CD4-positive, alpha-beta T cell treated with Interleukin-6 at 100 ng/mL for 8 hours (primary cell): Measurements from ENCODE around the gene DAD1.

Experiments
- DNase-seq: peaks from one replicate; pipeline ENCODE4 v3.0.0-alpha.2; 2020; ENCODE audit warnings: mixed read lengths, low spot score

DAD1 gene

DNA sequence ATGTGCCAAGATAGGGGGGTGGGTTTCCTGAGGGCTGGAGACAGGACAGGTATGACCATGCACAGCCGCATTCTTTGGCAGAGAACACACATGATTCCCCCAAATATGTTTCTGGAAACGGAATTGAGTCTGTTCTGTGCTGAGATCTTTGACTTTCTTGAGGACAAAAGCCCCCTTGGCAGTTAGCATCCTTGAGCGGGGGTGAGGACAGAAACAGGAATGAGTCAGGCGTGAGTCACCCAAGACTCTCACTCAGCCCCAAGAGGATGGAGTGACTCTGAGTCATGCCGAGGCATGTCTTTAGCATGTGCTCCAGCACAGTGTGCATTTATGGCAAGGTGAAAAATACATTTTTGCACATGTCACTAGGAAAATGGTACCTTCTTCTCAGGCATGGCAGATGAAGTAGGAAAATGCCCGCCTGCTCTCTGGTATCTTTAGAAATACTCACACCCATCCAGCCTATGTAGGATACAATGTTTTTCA, 52.1 kb downstream of the DAD1 start:
- DNase-seq = peak; percentile 85

GRCh38 chr14:22535916-22536315, 53.1 kb downstream of the DAD1 start:
- no peak for DNase-seq

DNA sequence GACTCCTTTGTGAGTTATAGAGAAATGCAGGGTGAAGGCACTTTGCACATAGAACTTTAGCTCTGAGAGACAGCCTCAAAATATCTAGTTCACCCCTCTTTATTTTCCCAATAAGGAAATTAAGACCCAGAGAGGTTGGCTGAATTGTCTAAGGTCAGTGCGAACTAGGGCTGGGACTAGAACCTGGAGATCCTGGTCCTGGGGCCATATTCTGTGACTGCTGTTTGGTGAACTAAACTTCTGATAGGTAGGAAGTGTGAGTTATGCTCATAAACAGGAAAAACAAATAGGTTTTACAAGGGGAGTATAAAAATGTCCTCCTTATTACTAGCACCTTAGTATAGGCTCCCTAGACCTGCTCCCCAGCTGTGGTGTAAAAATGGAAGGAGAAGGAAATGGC, 53.9 kb downstream of the DAD1 start:
- no peak for DNase-seq

DNA sequence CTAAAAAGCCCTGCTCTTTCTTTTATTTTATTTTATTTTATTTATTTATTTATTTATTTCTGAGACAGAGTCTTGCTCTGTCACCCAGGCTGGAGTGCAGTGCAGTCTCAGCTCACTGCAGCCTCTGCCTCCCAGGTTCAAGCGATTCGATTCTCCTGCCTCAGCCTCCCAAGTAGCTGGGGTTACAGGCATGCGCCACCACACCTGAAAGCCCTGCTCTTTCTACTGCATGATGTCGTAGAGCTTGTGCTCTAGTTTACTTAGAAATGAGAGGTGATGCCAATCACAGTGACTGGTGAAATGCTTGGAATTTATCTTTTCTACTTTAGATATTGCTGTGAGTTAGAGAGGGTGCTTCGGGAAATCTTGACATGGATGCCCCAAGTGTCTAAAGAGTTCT, 54.5 kb downstream of the DAD1 start:
- DNase-seq = no peak

DNA sequence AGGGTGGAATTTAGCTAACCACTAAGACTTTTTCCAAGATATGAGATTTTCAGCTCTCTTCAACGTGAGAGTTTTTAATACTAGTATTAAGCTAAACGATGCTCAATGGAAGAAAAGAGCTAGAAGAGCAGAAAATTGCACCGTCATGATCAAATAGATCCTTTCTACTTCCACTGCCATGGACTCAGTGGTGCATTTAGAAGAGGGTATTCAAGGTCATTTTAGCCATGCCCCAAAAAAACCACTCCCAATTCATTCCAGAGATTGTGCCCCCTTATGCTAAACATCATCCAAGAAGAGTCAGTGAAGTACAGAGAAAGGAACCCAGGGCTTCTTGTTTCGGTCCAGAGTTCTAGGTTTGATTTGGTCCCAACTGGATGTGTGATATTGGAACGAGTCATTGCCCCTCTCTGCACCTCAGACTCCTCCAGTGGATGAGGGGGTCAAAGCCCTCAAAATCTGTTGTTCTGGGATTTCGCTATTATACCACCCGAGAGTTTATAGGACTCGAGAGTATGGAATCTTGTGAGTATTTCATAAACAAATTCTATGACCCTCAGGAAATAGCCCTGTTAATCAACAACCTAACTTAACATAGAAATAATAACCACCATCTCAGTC, 55.2 kb downstream of the DAD1 start:
- no peak for DNase-seq

GRCh38 chr14:22533057-22533704, 55.8 kb downstream of the DAD1 start:
- no peak for DNase-seq

GRCh38 chr14:22532345-22533056, 56.5 kb downstream of the DAD1 start:
- DNase-seq = no peak

- no peak for DNase-seq
Measured at GRCh38 chr14:22531451-22532344, 57.3 kb downstream of the DAD1 start.

DNA sequence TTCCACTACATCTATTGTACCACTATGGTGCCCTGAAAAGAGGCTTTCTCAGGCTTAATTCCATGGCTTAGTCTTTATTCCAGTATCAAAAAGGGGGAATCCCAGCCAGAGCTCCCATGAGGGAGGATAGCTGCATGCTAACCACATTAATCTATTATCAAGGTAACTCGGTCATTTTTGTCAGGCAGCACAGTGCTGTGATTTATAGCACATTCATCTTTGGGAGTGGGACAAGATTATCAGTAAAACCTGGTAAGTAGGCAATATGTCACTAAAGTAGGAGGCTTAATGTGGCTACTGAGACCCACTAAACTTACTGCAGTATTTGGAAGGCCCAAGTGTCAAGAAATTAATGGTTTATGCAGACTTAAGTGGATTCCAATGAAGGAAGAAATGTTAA, 58.9 kb downstream of the DAD1 start:
- DNase-seq = no peak

DNA sequence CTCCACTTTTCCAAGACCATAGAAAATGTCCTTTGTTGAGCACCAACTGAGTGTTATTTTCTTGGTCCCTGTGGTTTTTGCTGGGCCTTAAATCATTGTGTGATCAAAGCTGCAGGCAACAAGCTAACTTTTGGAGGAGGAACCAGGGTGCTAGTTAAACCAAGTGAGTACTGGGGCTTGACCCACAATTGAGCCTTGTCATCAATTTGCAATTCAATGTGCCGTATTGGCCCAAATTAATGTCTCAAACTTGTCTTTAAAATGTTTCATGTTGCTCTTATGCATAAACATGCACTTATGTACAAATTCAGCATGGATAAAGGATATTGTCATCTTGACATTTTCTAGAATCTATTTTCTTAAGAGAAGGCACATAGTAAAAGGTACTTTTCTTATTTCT, 62.3 kb downstream of the DAD1 start:
- DNase-seq = no peak

- no peak for DNase-seq
Measured at GRCh38 chr14:22526218-22526617, 62.8 kb downstream of the DAD1 start.

DNA sequence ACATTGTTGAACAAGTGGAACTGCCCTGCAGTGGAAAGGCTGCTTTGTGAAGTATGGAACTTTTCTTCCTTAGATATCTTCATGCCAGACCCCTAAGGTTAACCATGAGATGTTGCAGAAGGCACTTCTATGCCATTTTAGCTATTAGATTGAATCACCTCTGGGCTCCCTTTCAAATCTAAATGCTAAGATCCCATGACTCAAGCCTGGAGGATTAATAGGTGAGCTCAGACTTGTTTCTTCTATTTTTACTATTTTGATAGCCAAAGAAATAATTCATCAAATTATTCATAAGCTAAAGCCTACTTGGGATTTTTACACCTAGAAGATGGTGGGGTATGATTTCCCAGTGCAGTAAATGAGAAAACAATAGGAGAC, 64.3 kb downstream of the DAD1 start:
- no peak for DNase-seq

DNA sequence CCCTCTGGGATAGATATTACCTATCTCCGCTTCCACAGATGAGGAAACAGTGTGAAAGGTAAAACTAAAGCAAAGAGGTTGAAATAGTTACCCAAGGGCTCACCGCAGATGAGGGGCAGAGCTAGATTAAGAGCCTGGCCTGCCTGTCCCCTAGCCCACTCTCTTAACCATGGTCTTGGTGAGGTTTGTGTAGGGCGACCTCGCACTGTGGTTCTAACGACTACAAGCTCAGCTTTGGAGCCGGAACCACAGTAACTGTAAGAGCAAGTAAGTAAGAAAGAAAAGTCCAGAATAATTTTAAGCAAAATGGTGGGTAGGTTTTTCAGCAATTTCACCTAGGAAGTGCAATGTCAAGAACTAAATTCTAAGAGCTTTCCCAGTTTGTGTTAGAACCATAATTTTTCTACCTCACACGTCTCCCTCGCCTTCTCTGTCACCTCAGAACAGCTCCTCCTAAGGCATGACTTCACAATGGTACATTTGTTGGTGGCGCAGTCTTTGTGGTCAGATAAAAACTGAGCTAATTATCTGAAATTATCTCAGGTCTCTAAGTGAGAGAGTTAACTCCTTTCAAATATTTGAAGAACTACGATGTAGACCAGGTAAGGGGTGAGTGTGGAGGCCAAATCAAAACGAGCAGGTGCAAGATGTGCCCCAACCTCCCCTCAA, 64.8 kb downstream of the DAD1 start:
- no peak for DNase-seq

DNA sequence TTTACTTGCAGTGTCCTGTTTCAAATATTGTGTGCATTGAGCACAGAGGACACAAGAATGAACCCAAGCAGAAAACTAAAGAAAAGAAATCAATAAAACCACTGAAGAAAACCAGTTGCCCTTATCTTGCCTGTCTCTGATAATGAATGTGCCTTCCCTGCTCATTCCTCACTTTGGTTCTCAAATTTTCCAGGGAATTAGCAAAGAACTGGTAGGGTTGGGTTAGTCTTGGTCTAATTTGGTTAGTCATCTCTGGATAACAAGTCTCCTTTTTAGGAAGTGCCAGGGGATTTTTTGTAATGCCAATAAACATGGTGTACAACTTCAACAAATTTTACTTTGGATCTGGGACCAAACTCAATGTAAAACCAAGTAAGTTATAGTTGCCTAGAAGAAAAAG, 65.7 kb downstream of the DAD1 start:
- no peak for DNase-seq

DNA sequence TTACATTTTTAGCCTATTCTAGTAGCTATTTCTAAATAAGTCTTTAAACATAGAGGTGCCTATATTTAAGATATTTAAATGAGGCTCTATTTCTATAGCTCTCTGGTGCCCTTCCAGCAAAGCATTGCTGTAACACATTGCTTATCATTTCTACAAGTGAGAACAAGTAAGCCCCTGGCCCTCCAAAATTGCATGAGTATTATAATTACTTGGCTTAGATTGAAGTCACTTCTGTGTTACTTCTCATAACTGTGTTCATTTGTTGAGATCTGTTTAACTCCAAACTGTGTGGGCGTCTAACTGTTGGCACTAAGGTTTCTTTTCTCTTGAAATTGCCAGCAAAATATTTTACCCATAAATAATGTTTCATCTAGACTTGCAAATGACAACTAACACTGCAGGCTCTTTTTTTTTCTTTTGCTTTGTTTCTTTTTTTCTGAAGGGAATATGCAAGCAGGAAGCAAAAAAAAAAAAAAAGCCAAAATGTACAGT, 66.5 kb downstream of the DAD1 start:
- DNase-seq = no peak

DNA sequence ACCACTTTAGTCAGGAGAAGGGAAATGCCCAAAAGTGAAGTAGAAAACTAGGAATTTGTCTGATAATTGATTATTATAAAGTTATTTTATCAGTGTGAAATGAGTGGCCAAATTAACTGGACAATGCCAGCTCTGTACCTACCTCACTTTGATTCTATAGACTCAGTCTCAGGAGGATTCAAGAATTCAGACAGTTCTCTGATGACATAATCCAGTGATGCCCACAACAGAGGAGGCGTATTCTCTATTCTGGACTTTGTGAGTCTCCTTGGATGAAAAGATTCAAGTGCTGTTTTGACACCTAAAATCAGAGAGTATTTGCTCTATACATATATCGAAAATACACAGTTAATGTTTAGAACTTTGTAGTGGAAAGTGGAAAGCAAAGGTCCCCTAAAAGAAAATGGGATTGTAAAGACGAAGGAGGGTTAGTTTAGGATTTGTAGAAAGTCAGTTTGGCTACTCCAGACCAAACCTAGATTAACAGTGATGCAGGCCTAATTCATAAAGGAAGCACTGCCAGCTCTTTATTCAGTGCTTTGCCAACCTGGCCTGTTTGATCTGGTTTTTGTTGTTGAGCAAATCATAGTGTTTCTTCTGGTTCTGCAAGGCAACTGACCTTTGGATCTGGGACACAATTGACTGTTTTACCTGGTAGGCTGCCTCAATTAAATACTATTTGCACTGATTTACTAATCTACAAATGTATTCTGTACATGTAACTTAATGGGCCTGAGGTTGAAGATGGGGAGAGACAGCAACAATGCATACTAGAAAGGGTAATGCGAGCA, 67.4 kb downstream of the DAD1 start:
- no peak for DNase-seq

GRCh38 chr14:22520796-22521195, 68.2 kb downstream of the DAD1 start:
- DNase-seq = no peak

- DNase-seq = no peak
Measured at GRCh38 chr14:22519877-22520685, 68.9 kb downstream of the DAD1 start.

DNA sequence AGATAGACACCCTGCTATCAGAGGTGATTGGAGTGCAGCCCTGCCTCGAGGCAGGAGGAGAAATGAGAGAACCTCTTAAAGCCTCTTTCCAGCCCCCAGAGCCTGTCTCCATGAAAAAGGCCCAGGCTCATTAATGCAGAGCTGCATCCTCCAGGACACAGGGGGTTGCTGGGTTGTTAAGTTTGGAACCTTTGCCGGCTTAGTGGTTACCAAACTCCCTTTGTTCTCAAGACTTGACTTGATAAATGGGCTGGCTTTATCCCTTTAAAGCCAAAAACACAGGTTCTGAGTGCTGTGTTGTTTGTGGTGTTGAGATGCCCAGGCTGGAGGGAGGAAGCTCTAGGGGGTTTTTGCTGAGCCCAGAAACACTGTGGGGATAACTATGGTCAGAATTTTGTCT, 71.0 kb downstream of the DAD1 start:
- DNase-seq = no peak

DNA sequence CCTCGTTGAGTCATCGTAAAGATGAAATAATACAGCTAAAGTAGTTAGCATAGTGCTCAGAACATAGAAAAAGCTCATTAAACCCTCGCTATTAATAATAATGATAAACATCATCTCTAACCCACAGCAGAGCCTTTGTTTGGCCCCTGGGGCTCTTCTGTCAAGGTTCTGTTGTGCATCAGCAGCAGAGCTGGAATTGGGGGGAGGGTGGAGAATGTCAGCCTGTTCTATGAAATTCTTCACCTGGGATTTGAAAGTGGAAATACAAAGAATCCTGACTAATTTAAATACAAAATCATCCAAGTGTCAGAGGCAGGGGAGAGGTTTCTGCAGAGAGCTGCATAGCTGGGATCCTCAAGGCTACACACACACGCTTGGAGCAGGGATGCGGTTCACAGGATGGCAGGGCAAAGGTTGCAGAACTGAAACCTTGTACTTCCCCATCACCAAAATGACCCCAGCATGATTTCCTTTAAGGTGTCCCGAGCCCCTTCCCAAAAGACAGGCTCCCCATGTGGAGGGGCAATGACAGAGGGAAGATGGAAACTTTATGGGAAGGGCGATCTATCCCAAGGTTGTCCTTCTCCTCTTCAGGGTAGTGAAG, 71.8 kb downstream of the DAD1 start:
- DNase-seq = no peak
